ENCODE data around the gene SCCPDH.

Gene SCCPDH

GRCh38 chr1:246798107-246798506, 73.9 kb downstream of the SCCPDH start:
- in situ Hi-C loops (cut with MboI; ENCODE audit: low pct_unique_long_range_greater_than_20kb, low sequenced_read_pairs, unreplicated experiment) = no loop called here

GRCh38 chr1:246798606-246799496, 74.6 kb downstream of the SCCPDH start:
- no peak for DNase-seq (ENCODE audit: low spot score)
- TF ChIP-seq, protein P1, sequence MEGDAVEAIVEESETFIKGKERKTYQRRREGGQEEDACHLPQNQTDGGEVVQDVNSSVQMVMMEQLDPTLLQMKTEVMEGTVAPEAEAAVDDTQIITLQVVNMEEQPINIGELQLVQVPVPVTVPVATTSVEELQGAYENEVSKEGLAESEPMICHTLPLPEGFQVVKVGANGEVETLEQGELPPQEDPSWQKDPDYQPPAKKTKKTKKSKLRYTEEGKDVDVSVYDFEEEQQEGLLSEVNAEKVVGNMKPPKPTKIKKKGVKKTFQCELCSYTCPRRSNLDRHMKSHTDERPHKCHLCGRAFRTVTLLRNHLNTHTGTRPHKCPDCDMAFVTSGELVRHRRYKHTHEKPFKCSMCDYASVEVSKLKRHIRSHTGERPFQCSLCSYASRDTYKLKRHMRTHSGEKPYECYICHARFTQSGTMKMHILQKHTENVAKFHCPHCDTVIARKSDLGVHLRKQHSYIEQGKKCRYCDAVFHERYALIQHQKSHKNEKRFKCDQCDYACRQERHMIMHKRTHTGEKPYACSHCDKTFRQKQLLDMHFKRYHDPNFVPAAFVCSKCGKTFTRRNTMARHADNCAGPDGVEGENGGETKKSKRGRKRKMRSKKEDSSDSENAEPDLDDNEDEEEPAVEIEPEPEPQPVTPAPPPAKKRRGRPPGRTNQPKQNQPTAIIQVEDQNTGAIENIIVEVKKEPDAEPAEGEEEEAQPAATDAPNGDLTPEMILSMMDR (IDR thresholded peaks at IDR 0.05; ENCODE audit: extremely low read depth, insufficient read depth, missing control alignments) = no peak
- in situ Hi-C loops (cut with MboI; ENCODE audit: low pct_unique_long_range_greater_than_20kb, low sequenced_read_pairs, unreplicated experiment) = no loop called here

More at GRCh38 chr1:246798107-246798506, 73.9 kb downstream of the SCCPDH start:
- TF ChIP-seq, protein P1 (IDR thresholded peaks at IDR 0.05; ENCODE audit: extremely low read depth, insufficient read depth, missing control alignments) = no peak
- DNase-seq (ENCODE audit: low spot score) = no peak

DNA sequence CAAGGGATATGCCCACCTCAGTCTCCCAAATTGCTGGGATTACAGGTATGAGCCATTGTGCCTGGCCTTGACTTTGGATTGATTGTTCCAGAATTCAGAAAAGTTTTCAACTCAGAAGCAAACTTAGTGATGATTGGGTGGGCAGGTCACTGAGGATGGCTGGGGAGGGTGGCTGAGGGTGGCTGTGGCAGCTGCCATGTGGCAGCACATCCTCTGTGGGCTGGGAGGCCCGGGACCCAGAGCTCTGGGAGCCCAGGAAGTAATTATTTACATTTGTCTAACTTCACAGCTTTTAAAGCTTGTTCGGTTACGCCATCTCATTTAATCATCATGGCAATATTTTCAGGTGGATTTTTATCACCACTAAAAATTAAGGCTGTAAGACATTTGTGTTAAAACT, 76.1 kb downstream of the SCCPDH start:
- no peak for DNase-seq (ENCODE audit: low spot score)
- in situ Hi-C loops (cut with MboI; ENCODE audit: low pct_unique_long_range_greater_than_20kb, low sequenced_read_pairs, unreplicated experiment) = no loop called here
- TF ChIP-seq, protein P1 (IDR thresholded peaks at IDR 0.05; ENCODE audit: extremely low read depth, insufficient read depth, missing control alignments) = no peak

- TF ChIP-seq, protein P1 (IDR thresholded peaks at IDR 0.05; ENCODE audit: extremely low read depth, insufficient read depth, missing control alignments) = no peak
- DNase-seq (ENCODE audit: low spot score) = no peak
- in situ Hi-C loops (cut with MboI; ENCODE audit: low pct_unique_long_range_greater_than_20kb, low sequenced_read_pairs, unreplicated experiment) = no loop called here
Measured at GRCh38 chr1:246800756-246801155, 76.5 kb downstream of the SCCPDH start.

- TF ChIP-seq, protein P1 (IDR thresholded peaks at IDR 0.05; ENCODE audit: extremely low read depth, insufficient read depth, missing control alignments) = no peak
- no peak for DNase-seq (ENCODE audit: low spot score)
- in situ Hi-C loops (cut with MboI; ENCODE audit: low pct_unique_long_range_greater_than_20kb, low sequenced_read_pairs, unreplicated experiment) = no loop called here
Measured at GRCh38 chr1:246801241-246802020, 77.2 kb downstream of the SCCPDH start.

- in situ Hi-C loops (cut with MboI; ENCODE audit: low pct_unique_long_range_greater_than_20kb, low sequenced_read_pairs, unreplicated experiment) = no loop called here
- TF ChIP-seq, protein P1 (IDR thresholded peaks at IDR 0.05; ENCODE audit: extremely low read depth, insufficient read depth, missing control alignments) = no peak
- no peak for DNase-seq (ENCODE audit: low spot score)
Measured at GRCh38 chr1:246803373-246803772, 79.2 kb downstream of the SCCPDH start.
